22Rv1 (cell line): ENCODE results near the gene PDE3B.

Source experiments
- H3K27ac ChIP-seq: fragments of 450-650 bp; 2 replicates; pipeline ENCODE4 v1.5.1; 2017
- ZFX ChIP-seq: fragments of 450-650 bp; IDR thresholded peaks from 2 replicates; pipeline ENCODE4 v1.6.1; 2017; ENCODE audit warnings: antibody characterized with exemption, borderline replicate concordance
- TF ChIP-seq, protein P1 (sequence below): fragments of 450-650 bp; IDR thresholded peaks from 2 replicates; pipeline ENCODE4 v1.5.1; 2017; ENCODE audit warnings: mild to moderate bottlenecking

PDE3B gene

DNA sequence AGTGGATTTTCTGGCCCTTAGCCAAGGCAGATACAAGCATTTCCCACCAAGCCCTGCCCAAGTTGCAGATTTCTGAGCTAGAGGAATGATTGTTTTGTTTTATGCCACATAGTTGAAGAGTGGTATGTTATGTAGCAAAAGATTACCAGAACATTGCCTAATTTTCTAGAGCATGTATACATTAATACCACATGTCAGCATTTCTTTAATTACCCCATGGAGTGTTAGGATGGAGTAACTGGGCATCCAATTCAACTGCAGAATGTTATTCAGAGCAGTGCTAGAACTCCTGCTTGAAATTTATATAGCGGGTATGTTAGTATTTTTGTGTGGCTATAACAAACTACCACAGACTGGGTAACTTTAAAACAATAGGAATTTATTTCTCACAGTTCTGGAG, 272.8 kb downstream of the PDE3B start:
- no peak overlapping the region for H3K27ac ChIP-seq
- TF ChIP-seq ZFX: no peak
- TF ChIP-seq, protein P1, sequence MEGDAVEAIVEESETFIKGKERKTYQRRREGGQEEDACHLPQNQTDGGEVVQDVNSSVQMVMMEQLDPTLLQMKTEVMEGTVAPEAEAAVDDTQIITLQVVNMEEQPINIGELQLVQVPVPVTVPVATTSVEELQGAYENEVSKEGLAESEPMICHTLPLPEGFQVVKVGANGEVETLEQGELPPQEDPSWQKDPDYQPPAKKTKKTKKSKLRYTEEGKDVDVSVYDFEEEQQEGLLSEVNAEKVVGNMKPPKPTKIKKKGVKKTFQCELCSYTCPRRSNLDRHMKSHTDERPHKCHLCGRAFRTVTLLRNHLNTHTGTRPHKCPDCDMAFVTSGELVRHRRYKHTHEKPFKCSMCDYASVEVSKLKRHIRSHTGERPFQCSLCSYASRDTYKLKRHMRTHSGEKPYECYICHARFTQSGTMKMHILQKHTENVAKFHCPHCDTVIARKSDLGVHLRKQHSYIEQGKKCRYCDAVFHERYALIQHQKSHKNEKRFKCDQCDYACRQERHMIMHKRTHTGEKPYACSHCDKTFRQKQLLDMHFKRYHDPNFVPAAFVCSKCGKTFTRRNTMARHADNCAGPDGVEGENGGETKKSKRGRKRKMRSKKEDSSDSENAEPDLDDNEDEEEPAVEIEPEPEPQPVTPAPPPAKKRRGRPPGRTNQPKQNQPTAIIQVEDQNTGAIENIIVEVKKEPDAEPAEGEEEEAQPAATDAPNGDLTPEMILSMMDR: no peak
